Upper lobe of left lung (tissue), 4 donors: ENCODE measurements around the gene AIFM3.

Experiments
- POLR2A ChIP-seq, 4 donors: fragments of 450-650 bp; IDR thresholded peaks; one replicate each; pipeline ENCODE4 v1.5.1; 2016 to 2017; ENCODE audit warnings: antibody characterized with exemption in 4 of 4, mild to moderate bottlenecking in 2 of 4
- TF ChIP-seq, protein P1 (sequence below), 6 experiments: fragments of 450-650 bp in 4 of 6; fragments of 200-600 bp in 2 of 6; sonication (generic) in 2 of 6; IDR thresholded peaks; one replicate each; pipeline ENCODE4 v1.5.1; 2016 to 2019; ENCODE audit warnings: antibody characterized with exemption in 6 of 6

DNA sequence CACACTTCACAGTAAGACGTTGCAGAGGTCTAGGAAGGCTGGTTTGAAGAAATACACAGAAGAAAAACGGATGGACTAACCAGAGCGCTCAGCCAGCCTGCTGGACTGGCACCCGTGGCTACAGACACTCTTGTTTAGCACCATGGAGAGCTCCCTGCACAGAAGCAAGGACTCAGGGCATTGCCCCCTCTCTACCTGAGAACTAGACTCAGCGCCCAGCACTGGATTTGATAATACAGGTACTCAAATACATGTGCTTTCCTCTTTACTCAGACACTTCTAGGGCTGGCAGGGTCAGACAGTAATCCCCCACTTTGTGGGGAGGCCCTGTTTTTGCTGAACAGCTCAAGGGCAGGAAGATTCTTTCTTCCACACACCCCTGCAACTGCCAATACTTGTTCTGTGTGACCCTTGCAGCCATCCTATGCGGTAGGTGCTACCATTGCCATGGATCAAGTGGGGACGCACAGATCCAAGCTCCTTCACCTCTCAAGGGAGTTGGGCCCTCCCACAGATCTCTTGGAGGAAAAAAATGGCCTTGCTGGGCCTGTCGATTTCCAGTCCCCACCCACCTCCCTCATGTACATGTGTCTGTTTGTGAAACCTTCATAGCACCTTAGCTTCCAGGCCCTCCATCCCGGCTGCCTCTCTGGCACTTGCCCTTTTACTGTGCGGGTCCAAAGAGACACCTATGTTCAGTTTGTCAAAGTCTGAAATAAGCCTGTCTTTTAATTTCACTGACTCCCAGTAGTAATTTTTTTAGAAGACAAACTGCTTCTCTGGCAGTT lies 42.8 kb downstream of the AIFM3 start:
- TF ChIP-seq, protein P1, sequence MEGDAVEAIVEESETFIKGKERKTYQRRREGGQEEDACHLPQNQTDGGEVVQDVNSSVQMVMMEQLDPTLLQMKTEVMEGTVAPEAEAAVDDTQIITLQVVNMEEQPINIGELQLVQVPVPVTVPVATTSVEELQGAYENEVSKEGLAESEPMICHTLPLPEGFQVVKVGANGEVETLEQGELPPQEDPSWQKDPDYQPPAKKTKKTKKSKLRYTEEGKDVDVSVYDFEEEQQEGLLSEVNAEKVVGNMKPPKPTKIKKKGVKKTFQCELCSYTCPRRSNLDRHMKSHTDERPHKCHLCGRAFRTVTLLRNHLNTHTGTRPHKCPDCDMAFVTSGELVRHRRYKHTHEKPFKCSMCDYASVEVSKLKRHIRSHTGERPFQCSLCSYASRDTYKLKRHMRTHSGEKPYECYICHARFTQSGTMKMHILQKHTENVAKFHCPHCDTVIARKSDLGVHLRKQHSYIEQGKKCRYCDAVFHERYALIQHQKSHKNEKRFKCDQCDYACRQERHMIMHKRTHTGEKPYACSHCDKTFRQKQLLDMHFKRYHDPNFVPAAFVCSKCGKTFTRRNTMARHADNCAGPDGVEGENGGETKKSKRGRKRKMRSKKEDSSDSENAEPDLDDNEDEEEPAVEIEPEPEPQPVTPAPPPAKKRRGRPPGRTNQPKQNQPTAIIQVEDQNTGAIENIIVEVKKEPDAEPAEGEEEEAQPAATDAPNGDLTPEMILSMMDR (IDR thresholded peaks at IDR 0.05), result no peak
- TF ChIP-seq POLR2A (IDR thresholded peaks at IDR 0.05), result no peak
